Measurements from ENCODE around the gene SURF6.

Gene SURF6

GRCh38 chr9:133334161-133334560 lies 1.8 kb downstream of the SURF6 start:
- TF ChIP-seq KLF1 (tag by site-specific recombination; IDR thresholded peaks at IDR 0.05) (peak; percentile 68; the same call in 1 of the 2 replicates), SP2 (tag by site-specific recombination; IDR thresholded peaks at IDR 0.05) (no peak), ZNF394 (tag by site-specific recombination; IDR thresholded peaks at IDR 0.05; ENCODE audit: borderline replicate concordance) (no peak), ZNF157 (tag by site-specific recombination; IDR thresholded peaks at IDR 0.05) (no peak), ZBTB20 (tag by site-specific recombination; IDR thresholded peaks at IDR 0.05) (no peak), ZNF555 (tag by site-specific recombination; conservative IDR thresholded peaks at IDR 0.05) (no peak)
- Histone ChIP-seq H3K36me3 (ENCODE audit: control insufficient read depth in 2 of 2, insufficient read depth in 1 of 2, low read length in 2 of 2) (peaks cover 4 to 57% of the 10 kb centered on the region in 2 experiments; a peak in 2 of 3 replicates), H3K4me1 (ENCODE audit: control insufficient read depth, insufficient read depth, low read length) (peaks cover 4% of the 10 kb centered on the region; the same call in 1 of the 2 replicates), H3K27ac (ENCODE audit: extremely low read depth, low read depth, low read length) (no peak overlapping the region), H3K4me3 (ENCODE audit: low read depth, low read length) (no peak overlapping the region), H3K9me3 (ENCODE audit: control insufficient read depth, insufficient read depth, low read depth, low read length) (no peaks in the 10 kb centered on the region)
- POLR2A ChIA-PET: interaction anchor here (0.6 to 2.3 kb wide), 6 partner anchors 11 to 56 kb away, joined by 3 to 18 read pairs (median 6); partner anchors contain the start of genes MED22, RPL7A, STKLD1 and SURF4
- CTCF ChIA-PET: interaction anchor here (0.6 to 8.9 kb wide), 7 partner anchors 9 to 220 kb away, joined by 3 to 159 read pairs (median 4); no protein-coding TSS in a partner anchor

- no peak for TF ChIP-seq ZNF394 (tag by site-specific recombination; IDR thresholded peaks at IDR 0.05; ENCODE audit: borderline replicate concordance)
- TF ChIP-seq CTCF (tag by site-specific recombination; IDR thresholded peaks at IDR 0.05): peak; percentile 40; the same call in 1 of the 2 replicates
- Histone ChIP-seq H3K4me3 (ENCODE audit: low read depth, low read length) (no peak overlapping the region), H3K9me3 (ENCODE audit: control insufficient read depth, insufficient read depth, low read depth, low read length) (no peaks in the 10 kb centered on the region), H3K4me1 (ENCODE audit: control insufficient read depth, insufficient read depth, low read length) (peaks cover 4% of the 10 kb centered on the region; the same call in 1 of the 2 replicates), H3K36me3 (ENCODE audit: control insufficient read depth in 2 of 2, insufficient read depth in 1 of 2, low read length in 2 of 2) (peaks cover 4 to 53% of the 10 kb centered on the region in 2 experiments; a peak in 2 of 3 replicates), H3K27ac (ENCODE audit: extremely low read depth, low read depth, low read length) (no peak overlapping the region)
- ChIA-PET CTCF (interaction anchor here (0.7 to 8.9 kb wide), 6 partner anchors 22 to 219 kb away, joined by 3 to 159 read pairs (median 5); no protein-coding TSS in a partner anchor), POLR2A (interaction anchor here (1.6 kb wide), 1 partner anchor 14 kb away, joined by 6 read pairs; the partner anchor contains the start of genes MED22 and RPL7A)
Measured at GRCh38 chr9:133333566-133333965, 2.4 kb downstream of the SURF6 start.

- Histone ChIP-seq H3K36me3 (ENCODE audit: control insufficient read depth in 2 of 2, insufficient read depth in 1 of 2, low read length in 2 of 2) (peaks cover 4 to 53% of the 10 kb centered on the region in 2 experiments; a peak in 2 of 3 replicates), H3K4me3 (ENCODE audit: low read depth, low read length) (no peak overlapping the region), H3K9me3 (ENCODE audit: control insufficient read depth, insufficient read depth, low read depth, low read length) (no peaks in the 10 kb centered on the region), H3K4me1 (ENCODE audit: control insufficient read depth, insufficient read depth, low read length) (peaks cover 4% of the 10 kb centered on the region; the same call in 1 of the 2 replicates), H3K27ac (ENCODE audit: extremely low read depth, low read depth, low read length) (no peak overlapping the region)
- TF ChIP-seq ZNF670 (tag by site-specific recombination; IDR thresholded peaks at IDR 0.05; ENCODE audit: low read depth): no peak
- TF ChIP-seq ZBTB17 (tag by site-specific recombination; IDR thresholded peaks at IDR 0.05): no peak
- TF ChIP-seq ZNF416 (tag by site-specific recombination; IDR thresholded peaks at IDR 0.05): no peak
- no peak for TF ChIP-seq ZNF223 (tag by site-specific recombination; IDR thresholded peaks at IDR 0.05)
- TF ChIP-seq ZNF404 (tag by site-specific recombination; IDR thresholded peaks at IDR 0.05): no peak
- TF ChIP-seq OVOL3 (tag by site-specific recombination; IDR thresholded peaks at IDR 0.05): no peak
- CTCF ChIA-PET: interaction anchor here (1.2 to 8.9 kb wide), 4 partner anchors 94 to 152 kb away, joined by 4 to 159 read pairs (median 12); no protein-coding TSS in a partner anchor
- POLR2A ChIA-PET: interaction anchor here (1.6 kb wide), 1 partner anchor 15 kb away, joined by 6 read pairs; the partner anchor contains the start of genes MED22 and RPL7A
Measured at GRCh38 chr9:133333011-133333410, 3.0 kb downstream of the SURF6 start.

GRCh38 chr9:133332381-133332730 lies 3.6 kb downstream of the SURF6 start:
- Histone ChIP-seq H3K4me1 (ENCODE audit: control insufficient read depth, insufficient read depth, low read length) (peaks cover 4% of the 10 kb centered on the region; the same call in 1 of the 2 replicates), H3K36me3 (ENCODE audit: control insufficient read depth in 2 of 2, insufficient read depth in 1 of 2, low read length in 2 of 2) (peaks cover 4 to 53% of the 10 kb centered on the region in 2 experiments; a peak in 2 of 3 replicates), H3K27ac (ENCODE audit: extremely low read depth, low read depth, low read length) (no peak overlapping the region), H3K9me3 (ENCODE audit: control insufficient read depth, insufficient read depth, low read depth, low read length) (no peaks in the 10 kb centered on the region), H3K4me3 (ENCODE audit: low read depth, low read length) (no peak overlapping the region)
- TF ChIP-seq ZNF221 (tag by site-specific recombination; IDR thresholded peaks at IDR 0.05; ENCODE audit: borderline replicate concordance): no peak
- no peak for TF ChIP-seq ZNF623 (tag by site-specific recombination; IDR thresholded peaks at IDR 0.05)
- TF ChIP-seq ZNF600 (tag by site-specific recombination; IDR thresholded peaks at IDR 0.05): no peak
- no peak for TF ChIP-seq SP2 (tag by site-specific recombination; IDR thresholded peaks at IDR 0.05)
- POLR2A ChIA-PET: interaction anchor here (1.6 kb wide), 1 partner anchor 16 kb away, joined by 6 read pairs; the partner anchor contains the start of genes MED22 and RPL7A
- CTCF ChIA-PET: interaction anchor here (0.7 to 8.9 kb wide), 2 partner anchors 145 to 216 kb away, joined by 3 to 159 read pairs; no protein-coding TSS in a partner anchor
